HG03342 (cell line): ENCODE results near the gene KAT8.
"Not testable (repeated sequence)": the region's sequence is repeated elsewhere in the genome, so short reads cannot be mapped to it uniquely, and the experiment has no call there.

ENCODE experiments used
- ATAC-seq: cut with Tn5 transposase; IDR thresholded peaks from one replicate; pipeline ENCODE4 v1.9.1; 2021; ENCODE audit warnings: mild to moderate bottlenecking, moderate library complexity; ENCODE audit not compliant: unreplicated experiment

KAT8 gene

DNA sequence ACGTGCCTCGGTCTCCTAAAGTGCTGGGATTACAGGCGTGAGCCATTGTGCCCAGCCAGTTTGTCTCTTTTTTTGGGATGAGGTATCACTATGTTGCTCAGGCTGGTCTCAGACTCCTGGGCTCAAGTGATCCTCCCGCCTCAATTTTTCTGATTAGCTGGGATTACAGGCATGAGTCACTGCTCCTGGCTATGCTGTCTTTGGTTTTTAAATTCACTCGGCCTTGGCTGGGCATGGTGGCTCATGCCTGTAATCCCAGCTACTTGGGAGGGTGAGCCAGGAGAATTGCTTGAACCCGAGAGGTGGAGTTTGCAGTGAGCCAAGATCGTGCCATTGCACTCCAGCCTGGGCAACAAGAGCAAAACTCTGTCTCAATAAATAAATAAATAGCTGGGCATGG, 27.0 kb downstream of the KAT8 start:
- ATAC-seq = not testable (repeated sequence)

DNA sequence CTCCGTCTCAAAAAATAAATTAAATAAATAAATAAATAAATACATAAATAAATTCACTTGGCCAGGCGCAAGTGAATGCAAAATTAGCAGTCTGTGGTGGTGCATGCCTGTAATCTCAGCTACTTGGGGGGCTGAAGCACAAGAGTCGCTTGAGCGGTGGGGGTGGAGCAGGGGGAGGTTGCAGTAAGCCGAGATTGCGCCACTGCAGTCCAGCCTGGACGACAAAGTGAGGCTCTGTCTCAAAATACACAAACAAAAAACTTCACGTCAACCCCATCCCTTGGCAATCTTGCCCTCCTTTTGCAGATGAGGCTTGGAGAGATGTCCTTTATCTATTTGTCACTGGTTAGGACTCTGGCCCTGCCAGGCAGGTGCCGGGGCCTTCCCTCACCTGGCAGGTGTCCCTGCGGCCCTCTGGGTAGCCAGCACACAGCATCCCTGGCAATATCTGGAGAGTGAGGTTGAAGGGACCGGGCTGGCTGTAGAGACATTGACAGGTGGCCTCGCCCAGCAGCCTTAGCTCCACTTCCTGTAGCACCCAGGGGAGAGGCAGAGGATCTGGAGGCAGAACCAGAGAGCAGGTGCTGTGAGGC, 28.0 kb downstream of the KAT8 start:
- no peak for ATAC-seq

DNA sequence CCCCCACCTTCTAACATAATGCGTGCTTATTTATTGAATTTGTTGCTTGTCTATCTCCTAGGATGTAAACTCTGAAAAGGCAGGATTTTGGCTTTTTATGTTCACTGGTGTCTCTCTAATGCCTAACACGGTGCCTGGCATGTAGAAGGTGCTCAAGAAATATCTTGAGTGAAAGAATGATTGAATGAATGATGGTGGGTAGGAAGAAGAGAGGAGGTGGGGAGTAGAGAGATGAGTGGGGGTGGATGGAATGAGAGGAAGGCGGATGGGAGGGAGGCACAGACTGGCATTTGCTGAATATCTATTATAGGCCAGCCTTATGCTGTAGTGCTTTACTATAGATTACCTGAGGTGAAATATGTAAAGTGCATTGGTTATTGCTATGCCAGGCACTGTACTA, 30.1 kb downstream of the KAT8 start:
- no peak for ATAC-seq

DNA sequence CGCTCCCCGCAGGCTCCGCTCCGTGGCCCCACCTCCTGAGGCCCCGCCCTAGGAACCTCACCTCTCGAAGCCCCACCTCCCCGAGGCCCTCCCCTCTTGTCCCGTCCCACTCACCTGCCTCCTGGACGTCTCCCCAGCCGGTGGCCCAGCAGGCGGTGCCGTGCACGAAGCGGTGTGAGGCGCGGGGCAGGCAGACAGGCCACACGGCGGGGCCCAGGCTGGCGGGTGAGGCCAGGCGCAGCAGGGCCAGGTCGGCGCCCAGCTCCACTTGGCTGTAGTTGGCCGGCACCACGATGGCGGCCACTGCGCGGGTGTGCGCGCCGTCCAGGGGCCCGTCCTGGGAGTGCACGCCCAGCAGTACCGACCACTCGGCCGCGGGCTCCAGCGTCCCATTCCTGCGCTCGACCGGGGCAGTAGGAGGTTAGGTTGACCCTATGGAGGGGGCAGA, 30.8 kb downstream of the KAT8 start:
- ATAC-seq = no peak

DNA sequence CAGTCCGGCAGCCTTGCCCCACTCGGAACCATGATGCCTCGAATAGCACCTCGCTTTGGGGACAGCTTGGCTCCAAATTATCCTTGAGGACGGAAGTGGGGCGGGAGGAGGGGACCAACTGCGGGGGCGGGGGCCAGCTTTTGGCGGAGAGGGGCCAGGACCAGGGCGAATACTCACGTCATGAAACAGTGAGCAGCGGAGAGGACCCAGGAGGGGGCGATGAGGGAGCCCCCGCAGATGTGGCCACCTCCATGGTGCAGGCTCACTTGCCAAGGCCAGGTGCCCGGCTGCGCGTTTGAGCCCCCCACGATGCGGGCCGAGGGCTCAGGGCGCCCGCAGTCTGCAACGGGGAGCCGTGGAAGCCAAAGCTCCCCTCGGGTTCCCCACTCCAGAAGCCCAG, 31.4 kb downstream of the KAT8 start:
- ATAC-seq = no peak

DNA sequence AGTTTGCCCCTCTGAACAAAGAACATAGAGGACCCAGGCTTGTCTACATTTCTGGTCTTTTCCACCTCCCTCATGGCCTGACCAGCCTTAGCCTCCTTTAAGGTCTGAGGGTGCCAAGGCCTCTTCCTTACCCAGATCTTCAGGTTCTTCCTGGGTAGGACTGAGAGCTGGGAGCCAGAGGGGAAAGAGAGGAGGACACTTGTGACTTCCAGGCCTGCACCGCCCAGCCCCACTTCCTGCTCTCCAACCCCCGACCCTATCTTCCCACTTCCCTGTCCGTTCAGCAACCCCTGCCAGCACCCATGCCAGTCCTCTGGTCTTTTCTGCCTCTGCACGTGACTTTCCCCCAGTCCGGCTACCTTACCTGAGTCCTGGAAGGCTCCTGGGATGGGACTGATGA, 31.9 kb downstream of the KAT8 start:
- ATAC-seq = no peak

DNA sequence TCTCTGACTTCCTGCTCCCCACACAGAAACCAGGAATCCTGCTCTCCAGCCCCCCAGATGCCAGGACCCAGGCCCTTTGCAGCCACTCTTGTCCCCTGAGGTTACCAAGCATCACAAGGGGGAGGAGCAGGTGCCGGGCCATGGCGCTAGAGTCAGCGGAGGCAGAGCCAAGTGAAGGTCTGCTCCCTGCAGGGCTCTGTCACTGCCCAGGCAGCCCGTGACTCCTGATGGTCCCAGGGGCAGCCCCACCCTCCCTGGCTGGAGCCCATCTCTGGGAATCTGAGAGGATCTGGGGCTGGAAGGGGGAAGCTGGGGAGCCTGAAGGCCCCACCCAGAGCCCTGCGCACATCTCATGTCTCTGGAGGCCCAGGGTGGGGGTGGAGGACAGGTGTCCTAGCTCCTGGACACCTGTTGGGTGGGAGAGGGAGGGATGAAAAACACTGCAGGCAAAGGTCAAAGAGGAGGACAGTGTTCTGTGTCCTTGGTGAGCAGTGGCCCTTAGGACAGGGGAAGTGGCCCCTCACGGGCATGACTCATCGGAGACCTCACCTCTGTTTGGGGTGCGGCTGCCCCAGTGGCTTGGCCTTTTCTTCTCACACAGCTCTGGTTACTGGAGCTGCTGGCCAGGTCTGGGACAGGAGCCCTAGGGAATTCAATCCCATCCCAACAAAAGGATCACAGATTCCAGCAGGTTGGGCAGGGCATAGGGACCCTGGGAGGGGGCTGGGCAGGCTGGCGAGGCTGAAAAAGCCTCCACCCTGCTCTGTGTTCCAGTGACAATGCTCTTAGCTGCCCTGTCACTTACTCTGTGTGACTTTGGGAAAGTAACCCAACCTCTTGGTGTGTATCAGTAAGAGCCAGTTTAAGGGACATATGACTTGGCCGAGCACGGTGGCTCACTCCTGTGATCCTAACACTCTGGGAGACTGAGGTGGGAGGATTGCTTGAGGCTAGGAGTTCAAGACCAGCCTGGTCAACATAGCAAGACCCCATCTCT, 32.7 kb downstream of the KAT8 start, which contains the start of gene PRSS36:
TSS of gene PRSS36 (minus strand) at position 173 of the 997 bp plus-strand sequence. CDS start at position 142, 31 bp downstream.
- ATAC-seq = no peak

DNA sequence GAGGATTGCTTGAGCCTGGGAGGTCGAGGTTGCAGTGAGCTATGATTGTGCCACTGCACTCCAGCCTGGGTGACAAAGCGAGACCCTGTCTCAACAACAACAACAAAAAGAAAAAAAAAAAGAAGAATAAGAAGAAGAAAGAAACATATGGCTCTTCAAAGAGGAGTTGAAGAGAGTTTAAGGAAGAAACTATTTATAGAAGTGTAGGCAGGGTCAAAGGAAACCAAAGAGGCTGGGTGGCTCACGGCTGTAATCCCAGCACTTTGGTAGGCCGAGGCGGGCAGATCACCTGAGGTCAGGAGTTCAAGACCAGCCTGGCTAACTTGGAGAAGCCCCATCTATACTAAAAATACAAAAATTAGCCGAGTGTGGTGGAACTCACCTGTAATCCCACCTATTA, 33.5 kb downstream of the KAT8 start:
- ATAC-seq = not testable (repeated sequence)

DNA sequence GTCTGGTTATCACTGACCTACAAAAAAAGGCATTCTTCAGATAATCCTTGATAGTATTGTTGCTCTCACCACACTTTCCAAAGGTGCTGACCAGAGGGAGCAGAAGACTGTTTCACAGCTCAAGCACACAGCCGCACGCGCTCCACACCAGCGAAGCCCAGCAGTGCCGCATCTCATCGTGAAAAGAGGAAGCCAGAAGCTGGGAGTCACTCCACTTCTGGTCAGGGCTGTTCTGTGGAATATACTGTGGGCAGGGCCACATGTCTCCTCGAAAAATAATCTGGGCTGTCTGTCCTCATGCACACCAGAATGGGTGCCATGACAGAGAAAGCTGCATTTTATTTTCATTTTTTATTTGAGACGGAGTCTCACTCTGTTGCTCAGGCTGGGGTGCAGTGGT, 39.7 kb downstream of the KAT8 start:
- no peak for ATAC-seq

DNA sequence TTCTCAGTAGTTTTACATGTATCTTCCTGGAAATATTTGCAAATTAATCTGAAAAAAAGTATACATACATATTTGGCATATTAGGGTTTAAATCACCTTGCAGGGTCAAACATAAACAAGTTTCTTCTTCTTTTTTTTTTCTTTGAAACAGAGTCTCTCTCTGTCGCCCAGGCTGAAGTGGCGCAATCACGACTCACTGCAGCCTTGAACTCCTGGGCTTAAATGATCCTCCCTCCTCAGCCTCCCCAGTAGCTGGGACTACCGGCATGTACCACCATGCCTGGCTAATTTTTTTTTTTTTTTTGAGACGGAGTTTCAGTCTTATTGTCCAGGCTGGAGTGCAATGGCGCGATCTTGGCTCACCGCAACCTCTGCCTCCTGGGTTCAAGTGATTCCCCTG, 49.9 kb downstream of the KAT8 start:
- ATAC-seq = no peak

DNA sequence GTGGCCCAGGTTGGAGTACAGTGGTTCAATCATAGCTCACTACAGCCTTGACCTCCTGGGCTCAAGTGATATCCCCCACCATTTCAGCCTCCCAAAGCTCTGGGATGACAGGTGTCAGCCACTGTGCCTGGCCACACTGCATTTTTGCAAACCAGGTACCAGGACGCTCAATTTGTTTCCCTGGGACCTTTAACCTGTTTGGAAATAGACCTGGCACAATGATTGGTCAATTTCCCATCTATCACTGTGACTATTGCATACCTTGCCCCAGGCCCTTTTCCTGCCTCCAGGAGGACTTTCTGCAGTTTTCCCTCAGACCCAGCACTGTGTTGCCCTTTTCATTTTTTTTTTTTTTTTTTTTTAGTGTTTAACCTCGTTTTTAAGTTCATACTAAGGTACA, 51.4 kb downstream of the KAT8 start:
- no peak for ATAC-seq

DNA sequence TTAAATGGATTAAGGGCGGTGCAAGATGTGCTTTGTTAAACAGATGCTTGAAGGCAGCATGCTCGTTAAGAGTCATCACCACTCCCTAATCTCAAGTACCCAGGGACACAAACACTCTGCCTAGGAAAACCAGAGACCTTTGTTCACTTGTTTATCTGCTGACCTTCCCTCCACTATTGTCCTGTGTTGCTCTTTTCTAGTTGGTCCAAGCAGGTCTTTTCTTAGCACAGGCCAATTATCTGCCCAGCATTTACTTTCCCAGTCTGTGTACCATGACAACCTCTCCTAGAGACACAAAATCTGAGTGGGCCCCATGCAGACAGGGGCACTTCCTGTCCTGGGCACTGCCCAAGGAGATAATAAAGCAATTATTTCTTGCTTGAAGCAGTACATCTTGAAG, 52.6 kb downstream of the KAT8 start:
- ATAC-seq = not testable (repeated sequence)

DNA sequence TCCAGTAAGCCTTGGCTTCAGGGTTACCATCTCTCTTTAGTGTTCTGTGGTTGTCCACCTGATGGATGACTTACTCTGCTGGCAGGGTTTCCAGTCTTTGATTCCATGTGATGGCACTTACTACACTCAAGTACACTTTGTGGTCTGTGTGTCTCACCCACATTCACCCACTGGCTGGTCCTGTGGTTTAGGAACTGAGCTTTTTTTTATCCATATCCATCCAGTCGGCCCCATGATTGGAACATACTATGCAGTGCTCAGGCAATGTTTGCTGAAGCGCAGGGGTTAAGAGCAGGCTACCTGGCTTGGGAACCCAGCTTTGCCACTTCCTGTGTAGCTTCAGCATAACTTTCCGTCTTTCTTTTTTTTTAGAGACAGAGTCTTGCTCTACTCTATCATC, 59.7 kb downstream of the KAT8 start:
- no peak for ATAC-seq

DNA sequence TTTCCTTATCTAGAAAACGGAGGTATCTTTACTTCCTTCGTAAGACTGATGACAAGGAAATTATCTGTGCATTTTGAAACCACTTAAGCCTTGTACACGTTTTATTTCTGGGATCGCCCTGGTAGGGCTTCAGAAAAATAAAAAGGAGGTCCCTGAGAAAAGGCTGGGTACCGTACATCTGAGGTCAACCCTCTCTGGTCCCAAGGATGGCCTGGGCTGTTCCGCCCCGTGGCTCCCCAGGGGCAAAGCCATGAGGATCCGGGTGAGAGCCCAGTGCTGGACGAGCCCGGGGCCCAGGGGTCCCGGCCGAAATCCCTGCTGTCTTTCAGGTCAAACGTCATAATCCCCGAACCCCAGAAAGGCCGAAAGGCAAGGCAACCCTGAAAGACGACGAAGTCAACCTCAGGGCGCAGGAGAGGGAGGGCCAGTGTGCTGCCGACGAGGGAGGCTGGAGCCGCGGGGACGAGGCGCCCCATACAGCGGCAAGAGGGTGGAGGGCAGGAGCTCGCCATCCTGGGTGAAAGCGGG, 61.8 kb downstream of the KAT8 start:
- peak; percentile 3 for ATAC-seq

DNA sequence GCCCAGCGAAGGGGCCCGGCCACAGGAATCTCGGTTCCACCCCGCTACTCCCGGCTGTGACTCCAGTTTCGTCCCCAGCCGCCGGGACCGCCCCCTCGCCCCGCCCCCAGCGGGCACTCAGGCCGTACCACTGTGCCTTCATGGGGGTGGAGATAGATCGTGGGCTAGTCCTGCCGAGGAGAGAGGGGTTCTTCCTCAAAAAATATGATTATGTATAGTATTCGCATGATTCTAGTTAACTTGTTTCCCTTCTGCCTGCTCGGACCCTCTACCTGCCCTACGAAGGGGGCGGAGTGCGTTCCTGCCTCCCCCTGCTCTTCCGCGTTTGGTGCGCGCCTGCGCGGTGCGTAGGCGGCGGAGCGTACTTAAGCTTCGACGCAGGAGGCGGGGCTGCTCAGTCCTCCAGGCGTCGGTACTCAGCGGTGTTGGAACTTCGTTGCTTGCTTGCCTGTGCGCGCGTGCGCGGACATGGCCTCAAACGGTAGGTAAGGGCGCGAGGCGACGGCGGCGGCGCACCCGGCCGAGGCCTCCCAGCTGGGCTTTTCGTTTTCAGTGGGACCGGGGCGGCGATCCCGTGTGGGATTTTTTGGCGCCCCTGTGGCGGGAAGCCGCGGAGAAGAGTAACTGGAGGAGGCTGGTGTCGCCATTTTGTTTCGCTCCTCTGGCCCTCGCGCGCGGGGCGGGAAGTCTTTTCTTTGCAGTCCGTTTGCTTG, 62.4 kb downstream of the KAT8 start, which contains the start of gene FUS:
TSS of gene FUS (plus strand) at position 393 of the 713 bp plus-strand sequence. CDS start at position 469, 76 bp downstream.
- peak; percentile 55 for ATAC-seq
